ENCODE measurements around the gene PRKCE.
"Not testable (repeated sequence)": the region's sequence is repeated elsewhere in the genome, so short reads cannot be mapped to it uniquely, and the experiment has no call there.

PRKCE gene

GRCh38 chr2:45912109-45912508, 260.6 kb downstream of the PRKCE start:
- DNase-seq (ENCODE audit: low read depth): no peak

DNA sequence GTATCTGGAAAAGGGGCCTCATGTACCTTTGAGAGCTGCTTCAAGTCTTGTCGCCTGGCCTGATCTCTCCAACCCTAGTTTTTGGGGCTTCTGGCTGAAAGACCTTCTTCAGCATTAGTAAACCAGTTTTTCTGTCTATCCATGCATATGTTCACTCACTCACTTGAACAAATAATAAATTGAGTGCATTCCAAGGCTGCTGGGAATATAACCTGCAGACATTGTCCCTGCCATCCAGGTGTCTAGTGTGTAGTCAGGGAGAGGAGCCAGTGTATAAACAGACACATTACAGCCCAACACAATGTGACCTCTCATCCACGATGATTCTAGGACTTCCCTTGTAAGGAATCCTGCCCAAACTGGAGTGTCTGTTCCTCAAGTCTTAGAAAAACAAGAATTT, 262.1 kb downstream of the PRKCE start:
- no peak for DNase-seq (ENCODE audit: low read depth)

- DNase-seq (ENCODE audit: low read depth): no peak
These were observed 264.0 kb downstream of the PRKCE start for GRCh38 chr2:45915523-45915922.

DNA sequence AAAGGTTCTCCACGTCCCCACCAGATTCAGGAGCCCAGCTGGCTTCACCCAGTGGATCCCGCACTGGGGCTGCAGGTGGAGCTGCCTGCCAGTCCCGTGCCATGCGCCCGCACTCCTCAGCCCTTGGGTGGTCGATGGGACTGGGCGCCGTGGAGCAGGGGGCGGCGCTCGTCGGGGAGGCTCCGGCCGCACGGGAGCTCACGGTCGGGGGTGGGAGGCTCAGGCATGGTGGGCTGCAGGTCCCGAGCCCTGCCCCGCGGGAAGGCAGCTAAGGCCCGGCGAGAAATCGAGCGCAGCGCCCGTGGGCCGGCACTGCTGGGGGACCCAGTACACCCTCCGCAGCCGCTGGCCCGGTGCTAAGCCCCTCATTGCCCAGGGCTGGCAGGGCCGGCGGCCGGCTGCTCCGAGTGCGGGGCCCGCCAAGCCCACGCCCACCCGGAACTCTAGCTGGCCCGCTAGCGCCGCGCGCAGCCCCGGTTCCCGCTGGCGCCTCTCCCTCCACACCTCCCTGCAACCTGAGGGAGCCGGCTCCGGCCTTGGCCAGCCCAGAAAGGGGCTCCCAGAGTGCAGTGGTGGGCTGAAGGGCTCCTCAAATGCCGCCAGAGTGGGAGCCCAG, 266.2 kb downstream of the PRKCE start:
- DNase-seq (ENCODE audit: low read depth): not testable (repeated sequence)

- no peak for DNase-seq (ENCODE audit: low read depth)
These were observed 267.1 kb downstream of the PRKCE start for GRCh38 chr2:45918463-45919159.

GRCh38 chr2:45919160-45919650, 267.7 kb downstream of the PRKCE start:
- DNase-seq (ENCODE audit: low read depth): no peak

GRCh38 chr2:45919711-45920111, 268.2 kb downstream of the PRKCE start:
- DNase-seq (ENCODE audit: low read depth): no peak

- no peak for DNase-seq (ENCODE audit: low read depth)
These were observed 270.4 kb downstream of the PRKCE start for GRCh38 chr2:45921921-45922320.

GRCh38 chr2:45922577-45922988, 271.1 kb downstream of the PRKCE start:
- no peak for DNase-seq (ENCODE audit: low read depth)

- no peak for DNase-seq (ENCODE audit: low read depth)
These were observed 272.2 kb downstream of the PRKCE start for GRCh38 chr2:45923701-45924100.

DNA sequence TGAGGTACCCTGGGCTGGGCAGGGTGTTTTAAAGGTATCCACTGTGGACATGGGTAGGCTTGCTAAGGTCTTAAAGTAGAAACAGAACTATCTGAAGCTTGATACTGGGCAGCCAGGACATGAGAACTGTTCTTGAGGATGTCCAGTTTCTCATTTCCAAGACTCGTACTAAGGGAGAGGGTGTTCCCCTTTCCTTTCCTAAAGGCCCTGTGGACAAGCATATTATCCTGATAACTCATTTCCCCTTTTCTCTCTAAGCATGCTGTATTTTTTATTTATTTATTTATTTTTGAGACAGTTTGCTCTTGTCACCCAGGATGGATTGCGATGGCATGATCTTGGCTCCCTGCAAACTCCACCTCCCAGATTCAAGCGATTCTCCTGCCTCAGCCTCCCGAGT, 273.6 kb downstream of the PRKCE start:
- no peak for DNase-seq (ENCODE audit: low read depth)

- no peak for DNase-seq (ENCODE audit: low read depth)
These were observed 274.3 kb downstream of the PRKCE start for GRCh38 chr2:45925636-45926366.

DNA sequence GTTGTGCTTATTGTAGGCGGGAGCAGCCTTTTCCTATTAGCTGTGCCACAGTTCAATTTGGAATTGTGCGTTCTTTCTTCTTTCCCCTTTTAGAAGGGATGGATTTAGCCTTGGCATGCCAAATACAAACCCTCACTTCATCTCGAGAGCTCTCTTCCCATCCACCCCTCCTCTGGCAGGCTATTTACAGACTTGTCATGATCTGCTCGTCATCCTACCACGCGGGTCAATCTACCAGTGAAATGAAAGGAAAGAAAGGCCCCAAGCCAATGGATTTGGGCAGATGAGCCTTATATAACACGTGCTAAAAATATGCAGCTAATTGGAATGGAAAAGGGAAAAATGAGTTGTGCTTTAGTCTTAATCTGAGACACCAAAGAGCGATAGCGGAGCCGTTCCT, 277.5 kb downstream of the PRKCE start:
- no peak for DNase-seq (ENCODE audit: low read depth)

DNA sequence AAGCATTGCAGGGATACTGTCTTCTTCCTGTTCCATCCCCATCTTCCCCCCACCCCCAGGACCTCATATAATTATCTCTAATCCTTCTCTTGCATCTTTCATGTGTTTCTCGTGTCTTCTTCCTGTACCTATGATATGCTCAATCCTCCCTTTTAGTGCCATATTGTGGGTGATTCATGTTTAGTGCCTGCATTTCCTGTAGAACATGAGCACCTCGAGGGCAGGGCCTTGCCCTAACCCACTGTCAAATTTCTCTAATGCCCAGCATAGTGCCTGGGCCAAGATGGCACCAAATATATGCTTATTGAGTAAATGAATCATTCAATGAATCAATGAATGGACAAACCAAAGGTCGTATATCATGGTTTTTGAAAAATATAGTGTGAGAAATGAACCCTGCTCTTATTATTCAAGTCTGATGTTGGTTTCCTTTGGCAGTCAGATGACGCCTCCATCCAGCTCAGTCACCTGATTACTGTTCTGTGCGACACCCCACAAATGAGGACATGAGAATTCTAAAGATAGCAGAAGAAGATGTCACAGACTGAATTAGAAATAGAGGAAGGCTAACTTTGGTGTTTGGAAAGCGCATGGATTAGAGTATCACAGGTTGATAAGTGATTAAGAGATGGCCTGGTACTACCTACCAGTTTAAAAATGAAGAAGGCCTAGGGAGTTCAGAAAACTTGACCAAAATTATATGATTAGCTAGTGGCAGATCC, 278.4 kb downstream of the PRKCE start:
- no peak for DNase-seq (ENCODE audit: low read depth)

DNA sequence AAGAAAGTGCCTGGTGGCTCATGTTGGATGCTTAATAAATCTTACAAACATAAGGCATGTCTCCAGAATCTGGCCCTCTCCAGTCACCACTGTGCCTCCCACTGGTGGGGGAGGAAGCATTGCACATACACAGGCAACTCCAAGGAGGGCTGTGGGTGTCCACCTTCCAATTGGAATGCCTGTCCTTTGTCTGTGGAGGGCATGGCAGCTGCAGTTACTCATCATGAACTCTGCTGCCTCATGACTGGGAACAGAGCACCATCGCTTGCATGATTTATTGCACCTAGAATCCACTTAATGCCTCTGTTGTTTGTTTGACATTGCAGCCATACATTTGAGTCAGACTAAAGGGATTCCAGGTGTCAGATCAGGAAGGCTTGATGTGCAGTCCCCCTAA, 278.9 kb downstream of the PRKCE start:
- DNase-seq (ENCODE audit: low read depth): no peak

- DNase-seq (ENCODE audit: low read depth): no peak
These were observed 281.0 kb downstream of the PRKCE start for GRCh38 chr2:45932278-45932975.

DNA sequence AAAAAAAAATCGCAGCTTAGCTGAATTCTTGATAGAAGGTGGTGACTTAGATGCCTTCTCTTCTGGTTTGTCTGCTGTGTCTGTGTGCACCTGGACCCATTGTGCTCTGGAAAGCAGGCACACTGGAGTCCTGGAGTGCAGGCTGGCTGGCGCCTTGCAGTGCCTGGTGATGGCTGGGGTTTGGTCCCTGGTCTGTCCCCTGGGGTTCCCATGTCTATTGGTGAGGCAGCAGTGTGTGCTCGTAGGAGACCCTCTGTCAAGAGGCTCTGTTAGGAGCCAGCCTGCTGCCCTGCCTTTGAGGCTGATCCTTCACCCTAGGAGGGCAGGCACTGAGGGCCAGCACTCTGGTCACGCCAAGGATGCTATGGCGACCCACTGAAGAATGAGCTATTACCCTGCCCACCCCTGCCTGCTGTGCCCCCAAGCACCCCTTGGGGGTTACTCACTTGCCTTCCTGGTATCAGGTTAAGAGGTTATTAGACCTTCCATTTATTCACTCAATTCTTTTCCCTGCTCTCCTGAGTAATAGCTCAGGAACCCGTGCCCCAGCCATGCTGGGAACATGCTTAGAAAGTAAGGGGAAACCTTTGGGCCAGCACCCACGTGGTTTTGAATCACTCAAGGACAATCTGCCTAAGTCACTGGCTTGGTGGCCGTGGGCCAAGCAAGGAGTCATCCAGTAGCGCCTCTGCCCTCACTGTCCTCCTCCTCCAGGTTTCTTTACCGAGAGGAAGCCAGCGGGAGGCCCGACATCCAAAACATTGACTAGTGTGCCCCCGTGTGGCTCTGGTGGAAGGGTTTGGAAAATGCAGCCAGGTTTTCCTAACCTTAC, 284.5 kb downstream of the PRKCE start:
- DNase-seq (ENCODE audit: low read depth): no peak

GRCh38 chr2:45936623-45936979, 285.1 kb downstream of the PRKCE start:
- no peak for DNase-seq (ENCODE audit: low read depth)

DNA sequence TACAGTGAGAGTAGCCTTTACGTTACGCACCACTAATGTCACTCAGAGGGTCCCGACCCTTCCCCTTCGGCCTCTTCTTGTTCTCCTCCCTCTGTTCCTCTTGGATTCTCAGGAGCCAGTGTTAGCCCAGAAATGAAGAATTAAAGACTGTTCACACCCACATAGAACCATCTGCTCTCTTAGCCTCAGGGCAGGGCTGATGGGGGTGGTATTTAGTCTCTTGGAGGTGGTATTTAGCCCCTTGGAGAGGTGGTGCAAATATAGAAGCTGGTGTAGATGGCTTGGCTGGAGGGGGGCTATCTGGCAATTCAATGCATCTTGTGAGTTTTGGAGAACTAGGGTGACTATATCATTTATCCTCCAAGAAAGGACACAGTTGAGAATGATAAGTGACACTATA, 286.5 kb downstream of the PRKCE start:
- no peak for DNase-seq (ENCODE audit: low read depth)

DNA sequence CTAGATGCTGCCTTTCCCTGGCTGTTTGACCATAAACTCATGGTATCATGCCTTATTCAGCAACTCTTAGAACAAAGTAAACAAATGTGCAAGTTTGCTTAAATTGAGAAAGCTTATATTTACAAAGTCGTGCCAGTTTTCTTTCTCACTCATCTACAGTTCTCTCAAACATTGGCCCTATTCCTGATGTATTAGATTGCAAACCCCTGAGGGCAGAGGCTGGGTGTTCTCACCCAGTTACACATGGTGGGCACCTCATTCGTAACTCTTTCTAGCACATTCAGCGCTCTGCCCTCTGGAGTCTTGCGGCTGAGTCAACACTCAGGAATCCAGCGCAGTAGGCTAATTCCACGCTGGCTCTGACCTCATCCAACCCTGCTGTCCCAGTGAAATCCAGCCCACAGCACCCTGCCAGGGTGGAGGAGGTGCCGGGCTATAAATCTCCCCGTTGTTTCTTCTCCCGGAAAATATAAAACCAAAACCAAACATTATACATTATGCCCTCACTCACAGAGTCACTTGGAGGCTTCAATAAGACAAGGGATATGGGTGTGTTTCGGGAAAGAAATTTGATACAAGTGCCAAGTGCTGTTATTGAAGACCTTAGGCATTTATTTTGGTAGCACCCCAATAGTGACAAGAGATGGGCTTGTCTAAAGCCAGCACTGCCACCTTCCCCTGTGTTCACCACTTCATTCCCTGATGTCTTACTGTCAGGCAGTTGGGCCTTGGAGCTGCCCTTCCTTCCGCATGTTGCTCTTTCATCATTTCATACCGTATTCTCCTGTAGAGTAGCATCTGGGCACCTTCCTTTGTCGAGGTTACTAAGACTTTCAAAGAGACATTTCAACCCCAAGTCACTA, 287.4 kb downstream of the PRKCE start:
- DNase-seq (ENCODE audit: low read depth): no peak
